ENCODE measurements around the gene JAM3.
A peak's percentile ranks its signal among the peaks of the same experiment; 100 is the strongest.
"Not testable (repeated sequence)": the region's sequence is repeated elsewhere in the genome, so short reads cannot be mapped to it uniquely, and the experiment has no call there.

The JAM3 gene

DNA sequence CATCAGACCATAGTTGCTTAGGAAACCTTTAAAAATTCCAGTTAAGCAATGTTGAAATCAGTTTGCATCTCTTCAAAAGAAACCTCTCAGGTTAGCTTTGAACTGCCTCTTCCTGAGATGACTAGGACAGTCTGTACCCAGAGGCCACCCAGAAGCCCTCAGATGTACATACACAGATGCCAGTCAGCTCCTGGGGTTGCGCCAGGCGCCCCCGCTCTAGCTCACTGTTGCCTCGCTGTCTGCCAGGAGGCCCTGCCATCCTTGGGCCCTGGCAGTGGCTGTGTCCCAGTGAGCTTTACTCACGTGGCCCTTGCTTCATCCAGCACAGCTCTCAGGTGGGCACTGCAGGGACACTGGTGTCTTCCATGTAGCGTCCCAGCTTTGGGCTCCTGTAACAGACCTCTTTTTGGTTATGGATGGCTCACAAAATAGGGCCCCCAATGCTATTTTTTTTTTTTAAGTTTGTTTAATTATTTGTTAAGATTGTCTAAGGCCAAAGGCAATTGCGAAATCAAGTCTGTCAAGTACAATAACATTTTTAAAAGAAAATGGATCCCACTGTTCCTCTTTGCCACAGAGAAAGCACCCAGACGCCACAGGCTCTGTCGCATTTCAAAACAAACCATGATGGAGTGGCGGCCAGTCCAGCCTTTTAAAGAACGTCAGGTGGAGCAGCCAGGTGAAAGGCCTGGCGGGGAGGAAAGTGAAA, 81.5 kb downstream of the JAM3 start:
- no peak for DNase-seq

- no peak for DNase-seq
These were observed 82.3 kb downstream of the JAM3 start for GRCh38 chr11:134151083-134151747.

- no peak for DNase-seq
These were observed 83.8 kb downstream of the JAM3 start for GRCh38 chr11:134152696-134153095.

- DNase-seq = no peak
These were observed 84.5 kb downstream of the JAM3 start for GRCh38 chr11:134153147-134153905.

- no peak for DNase-seq
These were observed 85.6 kb downstream of the JAM3 start for GRCh38 chr11:134154441-134154840.

GRCh38 chr11:134155456-134155855, 86.6 kb downstream of the JAM3 start:
- DNase-seq = no peak

DNA sequence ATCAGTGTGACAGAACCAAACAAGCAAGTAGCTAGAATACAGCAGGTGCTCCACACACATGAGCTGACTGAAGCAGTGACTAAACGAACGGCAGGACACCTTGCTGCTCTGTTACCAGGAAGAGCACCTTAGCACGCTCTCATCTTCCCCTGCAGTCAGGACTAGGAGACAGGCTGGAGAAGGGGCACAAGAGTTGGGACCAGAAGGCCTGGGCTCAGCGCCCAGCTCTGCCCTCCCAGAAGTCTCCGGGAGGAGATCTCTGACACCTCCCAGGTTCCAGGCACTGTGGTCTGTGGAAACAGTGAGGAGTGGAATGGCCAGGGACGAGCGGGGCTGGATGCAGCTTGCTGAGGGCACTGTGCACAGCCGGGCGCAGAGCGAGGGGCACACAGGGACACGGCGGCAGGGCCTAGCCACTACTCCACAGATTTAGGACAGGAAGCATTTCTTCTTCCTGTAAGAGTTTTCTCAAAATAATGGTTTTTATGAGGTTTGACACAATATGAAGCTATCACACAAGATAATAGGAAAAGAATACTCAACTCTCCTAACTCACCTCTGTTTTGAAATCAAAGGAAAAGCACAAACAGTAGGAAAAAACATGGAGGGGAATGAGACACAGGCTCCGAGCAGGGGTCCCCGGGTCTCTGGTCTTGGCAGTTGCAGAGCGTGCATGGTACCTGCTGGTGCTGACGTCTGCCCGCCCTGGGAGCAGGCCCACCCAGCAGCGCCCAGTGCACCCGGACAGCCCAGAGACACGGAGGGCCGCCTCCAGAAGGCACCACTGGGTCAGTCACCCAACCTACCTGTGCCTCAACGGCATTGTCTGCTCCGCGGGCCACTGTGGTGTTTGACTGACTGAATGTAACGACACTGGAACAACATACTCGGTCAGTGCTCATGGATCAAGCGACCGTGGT, 87.3 kb downstream of the JAM3 start:
- no peak for DNase-seq

DNA sequence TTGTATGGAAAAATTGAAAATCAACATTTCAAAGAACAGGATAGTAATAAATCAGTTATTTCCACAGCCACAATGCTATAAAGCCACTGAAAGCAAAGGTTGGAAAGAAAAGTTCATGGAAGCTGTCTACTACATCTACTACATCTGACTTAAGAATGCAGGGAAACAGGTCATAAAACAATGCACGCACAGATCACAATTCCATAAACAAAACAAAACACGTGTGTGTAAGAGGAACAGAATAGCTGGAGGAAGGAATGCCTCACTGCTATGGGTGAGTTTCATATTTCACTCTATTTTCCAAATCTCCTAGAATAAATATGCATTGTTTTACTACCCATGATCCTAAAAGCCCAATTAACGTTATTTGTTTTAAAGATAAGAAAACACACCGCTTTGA, 88.6 kb downstream of the JAM3 start:
- DNase-seq = no peak

DNA sequence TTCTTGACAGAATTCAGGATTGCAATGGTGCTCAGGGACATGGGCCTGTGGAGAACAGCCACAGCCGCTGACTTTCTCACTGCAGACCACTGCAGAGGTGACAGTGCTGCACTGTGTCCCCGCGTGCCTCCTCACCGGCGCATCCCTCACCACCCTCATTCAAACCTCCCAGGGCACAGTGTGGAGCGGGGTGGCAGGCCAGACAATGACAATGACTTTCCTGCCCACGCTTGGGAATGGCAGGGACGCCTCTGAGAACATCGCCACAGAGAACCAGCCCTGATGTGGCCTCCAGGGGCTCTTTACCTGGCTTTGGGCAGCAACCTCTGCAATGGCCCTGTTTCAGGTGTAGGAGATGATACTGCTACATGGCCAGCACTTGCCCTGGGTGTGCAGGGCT, 89.2 kb downstream of the JAM3 start:
- DNase-seq = no peak

GRCh38 chr11:134159652-134160051, 90.8 kb downstream of the JAM3 start:
- no peak for DNase-seq

DNA sequence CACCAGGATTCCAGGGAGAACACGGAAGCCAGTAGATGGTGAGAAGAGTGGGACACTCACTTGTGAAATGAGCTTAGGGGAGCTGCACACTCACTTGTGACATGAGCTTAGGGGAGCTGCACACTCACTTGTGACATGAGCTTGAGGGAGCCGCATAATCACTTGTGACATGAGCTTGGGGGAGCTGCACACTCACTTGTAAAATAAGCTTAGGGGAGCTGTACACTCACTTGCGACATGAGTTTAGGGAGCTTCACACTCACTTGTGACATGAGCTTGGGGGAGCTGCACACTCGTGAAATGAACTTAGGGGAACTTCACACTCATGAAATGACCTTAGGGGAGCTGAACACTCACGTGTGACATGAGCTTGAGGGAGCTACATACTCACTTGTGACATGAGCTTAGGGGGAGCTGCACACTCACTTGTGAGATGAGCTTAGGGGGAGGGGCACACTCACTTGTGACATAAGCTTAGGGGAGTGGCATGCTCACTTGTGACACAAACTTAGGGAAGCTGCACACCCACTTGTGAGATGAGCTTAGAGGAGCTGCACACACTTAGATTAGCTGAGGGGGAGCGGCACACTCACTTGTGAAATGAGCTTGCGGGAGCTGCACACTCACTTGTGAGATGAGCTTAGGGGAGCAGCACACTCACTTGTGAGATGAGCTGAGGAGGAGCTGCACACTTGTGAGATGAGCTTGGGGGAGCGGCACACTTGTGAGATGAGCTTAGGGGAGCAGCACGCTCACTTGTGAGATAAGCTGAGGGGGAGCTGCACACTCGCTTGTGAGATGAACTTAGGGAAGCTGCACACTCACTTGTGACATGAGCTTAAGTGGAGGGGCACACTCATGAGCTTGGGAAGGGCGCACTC, 95.9 kb downstream of the JAM3 start:
- no peak for DNase-seq

GRCh38 chr11:134170177-134170918, 101.5 kb downstream of the JAM3 start:
- no peak for DNase-seq

GRCh38 chr11:134170919-134171281, 102.0 kb downstream of the JAM3 start:
- DNase-seq = no peak

- no peak for DNase-seq
These were observed 103.1 kb downstream of the JAM3 start for GRCh38 chr11:134171951-134172350.

GRCh38 chr11:134173296-134173695, 104.4 kb downstream of the JAM3 start:
- DNase-seq = no peak

GRCh38 chr11:134176284-134176683, 107.4 kb downstream of the JAM3 start:
- DNase-seq = no peak

DNA sequence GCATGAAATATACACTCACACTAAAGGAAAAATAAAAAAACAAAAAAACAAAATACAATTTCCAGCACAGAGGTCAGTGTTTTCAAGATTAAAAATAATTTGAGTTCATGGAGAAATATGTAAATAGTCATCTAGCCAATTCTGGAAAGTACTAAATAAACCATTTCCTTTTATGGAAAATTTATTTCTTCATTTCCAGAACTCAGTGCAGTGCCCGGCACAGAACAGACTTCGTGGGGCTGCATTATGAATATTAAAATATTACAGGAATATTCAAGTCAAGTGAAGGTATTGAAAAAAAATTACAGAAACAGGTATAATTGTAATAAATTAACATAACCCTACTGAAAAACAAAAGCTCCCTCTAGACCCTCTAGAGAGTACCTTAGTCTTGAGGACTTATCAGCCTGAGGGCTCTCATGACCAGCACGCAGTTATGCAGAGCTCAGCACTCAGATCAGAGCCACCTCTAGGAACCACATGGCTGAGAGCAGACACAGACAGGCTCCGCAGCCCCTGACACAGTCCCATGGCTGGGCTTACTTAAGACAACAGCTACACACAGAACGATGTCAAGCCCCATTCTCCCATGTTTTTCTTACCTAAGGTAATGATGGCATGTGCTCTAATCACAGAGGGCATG, 109.3 kb downstream of the JAM3 start:
- no peak for DNase-seq

DNA sequence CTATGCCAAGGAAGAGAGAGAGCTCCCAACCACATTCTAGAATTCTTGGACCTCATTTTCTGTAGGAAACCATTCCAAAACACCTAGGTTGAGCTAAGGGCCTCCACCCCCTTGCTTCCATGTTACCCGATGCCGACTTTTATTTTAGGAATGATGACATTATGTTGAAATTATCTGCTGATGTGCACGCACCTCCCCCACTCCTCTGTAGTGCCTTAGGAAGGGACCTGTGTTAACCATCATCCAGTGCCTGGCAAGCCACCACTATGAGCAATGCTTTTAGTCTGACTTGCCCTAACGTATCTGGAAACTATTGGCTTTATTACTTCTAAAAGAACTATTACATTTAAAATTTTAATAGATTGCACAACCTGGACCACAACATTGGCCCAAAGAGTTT, 112.8 kb downstream of the JAM3 start:
- DNase-seq = no peak

DNA sequence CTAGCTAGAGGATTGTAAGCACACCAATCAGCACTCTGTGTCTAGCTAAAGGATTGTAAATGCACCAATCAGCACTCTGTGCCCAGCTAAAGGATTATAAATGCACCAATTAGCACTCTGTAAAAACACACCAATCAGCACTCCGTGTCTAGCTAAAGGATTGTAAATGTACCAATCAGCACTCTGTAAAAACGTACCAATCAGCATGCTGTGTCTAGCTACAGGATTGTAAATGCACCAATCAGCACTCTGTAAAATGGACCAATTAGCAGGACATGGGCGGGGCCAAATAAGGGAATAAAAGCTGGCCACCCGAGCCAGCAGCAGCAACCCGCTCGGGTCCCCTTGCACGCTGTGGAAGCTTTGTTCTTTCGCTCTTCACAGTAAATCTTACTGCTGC, 119.2 kb downstream of the JAM3 start:
- not testable (repeated sequence) for DNase-seq

GRCh38 chr11:134196756-134197155, 127.9 kb downstream of the JAM3 start:
- DNase-seq = peak in 1 of 2 donors; percentile 5

DNA sequence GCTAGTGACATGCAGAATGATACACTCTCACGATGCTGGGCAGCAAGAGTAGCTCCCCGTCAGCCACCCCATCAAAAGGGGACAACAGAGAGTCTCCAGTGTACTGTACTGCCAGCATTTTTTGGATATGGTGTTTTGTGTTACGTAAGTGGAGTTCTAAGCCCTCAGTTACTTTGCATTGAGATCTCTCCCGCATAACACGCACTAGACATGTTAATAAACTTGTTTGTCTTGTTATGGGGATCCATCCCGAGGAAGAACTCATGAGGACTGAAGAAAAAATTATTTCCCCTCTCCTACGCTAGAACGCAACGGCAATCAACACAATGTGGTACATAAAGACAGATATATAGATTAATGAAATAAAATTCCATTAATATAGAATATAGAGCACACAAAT, 130.7 kb downstream of the JAM3 start:
- no peak for DNase-seq
